GM23338 (cell line): ENCODE results near the gene FAP. TPM values are rescaled to one million over a fixed set of nuclear protein-coding genes. Genes with fewer than 3 reads are reported as not detected.

Experiments
- ATAC-seq: fragments of 200-7000 bp; cut with Tn5 transposase; 3 replicates; pipeline ENCODE4 v1.9.1; 2020
- DNase-seq: peaks from one replicate; pipeline ENCODE4 v3.0.0-alpha.2; 2015; ENCODE audit warnings: low spot score
- H2AFZ ChIP-seq: fragments of 200-600 bp; sonication (generic); 2 replicates; pipeline ENCODE4 v1.8.0; 2016; ENCODE audit warnings: antibody characterized with exemption, mild to moderate bottlenecking, moderate library complexity
- H3F3A ChIP-seq: fragments of 200-600 bp; sonication (generic); replicated peaks from 2 replicates; pipeline ENCODE4 v1.8.0; 2017; ENCODE audit warnings: antibody characterized with exemption, mixed run types, low read depth
- H3K27ac ChIP-seq: fragments of 200-600 bp; sonication (generic); 2 replicates; pipeline ENCODE4 v1.6.1; 2016; ENCODE audit warnings: low read depth
- H3K27me3 ChIP-seq: fragments of 200-600 bp; sonication (generic); 2 replicates; pipeline ENCODE4 v1.8.0; 2016; ENCODE audit warnings: mild to moderate bottlenecking, mixed run types, moderate library complexity; ENCODE audit not compliant: insufficient read depth
- H3K36me3 ChIP-seq: fragments of 200-600 bp; sonication (generic); 2 replicates; pipeline ENCODE4 v1.8.0; 2016; ENCODE audit warnings: mild to moderate bottlenecking; ENCODE audit not compliant: insufficient read depth
- H3K4me1 ChIP-seq: fragments of 200-600 bp; sonication (generic); 2 replicates; pipeline ENCODE4 v1.8.0; 2016; ENCODE audit warnings: mild to moderate bottlenecking, moderate library complexity; ENCODE audit not compliant: insufficient read depth
- H3K4me2 ChIP-seq: fragments of 200-600 bp; sonication (generic); 2 replicates; pipeline ENCODE4 v1.7.1; 2017; ENCODE audit warnings: mixed run types
- H3K4me3 ChIP-seq: fragments of 200-600 bp; sonication (generic); 2 replicates; pipeline ENCODE4 v1.6.1; 2016; ENCODE audit warnings: mixed run types
- H3K79me2 ChIP-seq: fragments of 200-600 bp; sonication (generic); replicated peaks from 2 replicates; pipeline ENCODE4 v1.8.0; 2017; ENCODE audit warnings: mild to moderate bottlenecking; ENCODE audit not compliant: insufficient read depth
- H3K9me2 ChIP-seq: fragments of 200-600 bp; sonication (generic); 2 replicates; pipeline ENCODE4 v1.8.0; 2017; ENCODE audit not compliant: insufficient read depth
- H4K20me1 ChIP-seq: fragments of 200-600 bp; sonication (generic); replicated peaks from 2 replicates; pipeline ENCODE4 v1.8.0; 2017; ENCODE audit warnings: mild to moderate bottlenecking; ENCODE audit not compliant: insufficient read depth
- H3K27ac Mint-ChIP-seq: 2 replicates; pipeline ENCODE4 v1.8.0; 2020; ENCODE audit warnings: inconsistent platforms, mild to moderate bottlenecking, moderate library complexity, mixed read lengths
- H3K27me3 Mint-ChIP-seq: 3 replicates; pipeline ENCODE4 v1.8.0; 2022; ENCODE audit warnings: low read depth, mild to moderate bottlenecking, moderate library complexity, mixed read lengths, inconsistent platforms; ENCODE audit not compliant: insufficient read depth, poor library complexity
- H3K36me3 Mint-ChIP-seq: 3 replicates; pipeline ENCODE4 v1.8.0; 2021; ENCODE audit warnings: low read depth, mild to moderate bottlenecking, inconsistent platforms, moderate library complexity, mixed read lengths
- H3K4me1 Mint-ChIP-seq: 3 replicates; pipeline ENCODE4 v1.8.0; 2020; ENCODE audit warnings: mild to moderate bottlenecking, inconsistent platforms, mixed read lengths
- H3K4me3 Mint-ChIP-seq: 3 replicates; pipeline ENCODE4 v1.8.0; 2021; ENCODE audit warnings: moderate library complexity, mild to moderate bottlenecking, inconsistent platforms, mixed read lengths
- H3K9me3 Mint-ChIP-seq: 3 replicates; pipeline ENCODE4 v1.8.0; 2020; ENCODE audit warnings: moderate library complexity, mild to moderate bottlenecking, inconsistent platforms, mixed read lengths
- CREB1 ChIP-seq: fragments of 250-450 bp; sonication (Bioruptor Pico); IDR thresholded peaks from 2 replicates; pipeline ENCODE4 v1.5.0; 2020; ENCODE audit warnings: low read depth, mild to moderate bottlenecking, moderate library complexity
- EZH2 ChIP-seq: fragments of 200-600 bp; sonication (generic); IDR thresholded peaks from one replicate; pipeline ENCODE4 v1.8.0; 2017; ENCODE audit warnings: antibody characterized with exemption, mild to moderate bottlenecking, low read depth; ENCODE audit not compliant: unreplicated experiment
- EZH2phosphoT487 ChIP-seq: fragments of 200-600 bp; sonication (generic); IDR thresholded peaks from one replicate; pipeline ENCODE4 v1.8.1; 2018; ENCODE audit warnings: antibody characterized with exemption; ENCODE audit not compliant: unreplicated experiment
- NANOG ChIP-seq: IDR thresholded peaks from 2 replicates; pipeline ENCODE4 v1.6.1; 2016; ENCODE audit warnings: antibody characterized with exemption, borderline replicate concordance
- POLR2AphosphoS5 ChIP-seq: IDR thresholded peaks from 2 replicates; pipeline ENCODE4 v1.6.1; 2016; ENCODE audit warnings: antibody characterized with exemption, low read depth
- STAT1 ChIP-seq: IDR thresholded peaks from one replicate; pipeline ENCODE4 v1.6.1; 2016; ENCODE audit warnings: antibody characterized with exemption; ENCODE audit not compliant: unreplicated experiment
- ZNF114 ChIP-seq: fragments of 250-450 bp; sonication (Bioruptor Pico); IDR thresholded peaks from 2 replicates; pipeline ENCODE4 v1.5.0; 2020; ENCODE audit warnings: mild to moderate bottlenecking, moderate library complexity
- ZNF331 ChIP-seq: fragments of 250-450 bp; sonication (Bioruptor Pico); IDR thresholded peaks from 2 replicates; pipeline ENCODE4 v1.5.0; 2020; ENCODE audit warnings: low read depth, mild to moderate bottlenecking, moderate library complexity
- polyA plus RNA-seq: library from polyadenylated mRNA; unstranded; fragments of >200 nt; fragmentation: Nextera tagmentation; extraction: Ambion mirVana; gene quantifications from 2 replicates; pipeline ENCODE4 v1.2.1, GENCODE V29; 2016
- total RNA-seq: library from RNA; depleted of rRNA; stranded (reverse); fragments of >200 nt; shearing (Covaris generic); gene quantifications from 2 replicates; pipeline ENCODE4 v1.2.3, GENCODE V29; 2014
- TF ChIP-seq, protein P1 (sequence below), 2 experiments: fragments of 200-600 bp in 1 of 2; sonication (generic) in 1 of 2; conservative IDR thresholded peaks; 2 replicates each; pipeline versions ENCODE4 v1.5.1 to v1.6.1; 2016 to 2017; ENCODE audit warnings: antibody characterized with exemption in 2 of 2, low read depth in 2 of 2, mild to moderate bottlenecking in 2 of 2, moderate library complexity in 1 of 2
- TF ChIP-seq, protein P2 (sequence below): IDR thresholded peaks from 2 replicates; pipeline ENCODE4 v1.6.1; 2016; ENCODE audit warnings: antibody characterized with exemption
- TF ChIP-seq, protein P3 (sequence below): IDR thresholded peaks from one replicate; pipeline ENCODE4 v1.6.1; 2018; ENCODE audit warnings: antibody characterized with exemption; ENCODE audit not compliant: unreplicated experiment

The FAP gene
- total and polyA plus RNA-seq, 2 experiments from 2014 or later: not detected

DNA sequence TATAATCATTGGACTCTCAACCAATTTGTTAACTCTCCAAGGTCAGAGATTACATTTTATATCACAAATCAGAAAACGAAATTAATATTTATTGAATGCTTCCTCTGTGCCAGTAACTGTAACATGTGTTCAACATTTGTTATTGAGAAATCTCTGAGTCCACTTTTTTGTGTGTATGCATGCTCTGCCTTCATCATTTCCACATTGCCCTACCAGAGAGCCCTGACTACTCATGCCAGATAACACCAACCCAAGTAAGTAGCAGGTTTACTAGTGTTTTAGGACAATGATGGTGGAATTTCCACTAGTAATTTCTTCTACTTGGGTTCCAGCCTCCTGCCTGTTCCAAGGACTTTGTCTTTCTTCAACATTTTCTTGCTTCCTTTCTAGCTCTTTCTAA, 14.2 kb upstream of the FAP start (continued):
- TF ChIP-seq, protein P1, sequence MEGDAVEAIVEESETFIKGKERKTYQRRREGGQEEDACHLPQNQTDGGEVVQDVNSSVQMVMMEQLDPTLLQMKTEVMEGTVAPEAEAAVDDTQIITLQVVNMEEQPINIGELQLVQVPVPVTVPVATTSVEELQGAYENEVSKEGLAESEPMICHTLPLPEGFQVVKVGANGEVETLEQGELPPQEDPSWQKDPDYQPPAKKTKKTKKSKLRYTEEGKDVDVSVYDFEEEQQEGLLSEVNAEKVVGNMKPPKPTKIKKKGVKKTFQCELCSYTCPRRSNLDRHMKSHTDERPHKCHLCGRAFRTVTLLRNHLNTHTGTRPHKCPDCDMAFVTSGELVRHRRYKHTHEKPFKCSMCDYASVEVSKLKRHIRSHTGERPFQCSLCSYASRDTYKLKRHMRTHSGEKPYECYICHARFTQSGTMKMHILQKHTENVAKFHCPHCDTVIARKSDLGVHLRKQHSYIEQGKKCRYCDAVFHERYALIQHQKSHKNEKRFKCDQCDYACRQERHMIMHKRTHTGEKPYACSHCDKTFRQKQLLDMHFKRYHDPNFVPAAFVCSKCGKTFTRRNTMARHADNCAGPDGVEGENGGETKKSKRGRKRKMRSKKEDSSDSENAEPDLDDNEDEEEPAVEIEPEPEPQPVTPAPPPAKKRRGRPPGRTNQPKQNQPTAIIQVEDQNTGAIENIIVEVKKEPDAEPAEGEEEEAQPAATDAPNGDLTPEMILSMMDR (conservative IDR thresholded peaks at IDR 0.05; ENCODE audit: low read depth in 2 of 2): no peak
- TF ChIP-seq EZH2phosphoT487: no peak
- no peak for TF ChIP-seq CREB1 (CRISPR knock-in tag)
- TF ChIP-seq EZH2: no peak
- no peak for TF ChIP-seq POLR2AphosphoS5

DNA sequence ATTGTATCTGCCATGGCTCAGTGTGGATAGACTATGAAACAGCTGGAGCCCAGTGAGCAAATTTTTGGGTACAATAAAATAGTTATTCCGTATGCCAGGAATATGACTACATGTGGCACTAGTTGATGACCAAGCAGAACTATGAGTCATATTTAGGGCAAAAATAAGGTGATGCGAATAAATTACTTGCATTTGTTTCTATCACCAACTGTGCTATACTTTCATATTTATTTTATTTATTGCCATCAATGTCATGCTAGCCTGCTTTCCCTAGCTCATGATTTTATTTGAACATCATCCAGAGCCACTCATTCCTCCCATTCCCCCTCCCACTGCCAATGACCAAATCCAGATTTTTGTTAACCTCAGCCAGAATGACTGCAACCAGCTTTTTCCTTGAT, 13.3 kb upstream of the FAP start:
- Histone ChIP-seq H2AFZ (no peak overlapping the region), H3K79me2 (no peaks in the 10 kb centered on the region), H3K36me3 (no peaks in the 10 kb centered on the region), H3K4me1 (peaks cover 4% of the 10 kb centered on the region; the same call in 1 of the 2 replicates), H3K4me3 (no peak overlapping the region), H3F3A (no peaks in the 10 kb centered on the region), H3K27ac (no peak overlapping the region), H3K4me2 (no peak overlapping the region), H3K27me3 (no peaks in the 10 kb centered on the region), H4K20me1 (no peaks in the 10 kb centered on the region), H3K9me2 (no peaks in the 10 kb centered on the region)
- no peak for DNase-seq
- peaks cover 4% of the 10 kb centered on the region; the same call in 2 of the 3 replicates for H3K4me1 Mint-ChIP-seq
- H3K36me3 Mint-ChIP-seq: no peaks in the 10 kb centered on the region
- no peaks in the 10 kb centered on the region for H3K27me3 Mint-ChIP-seq
- H3K27ac Mint-ChIP-seq: no peak overlapping the region
- H3K4me3 Mint-ChIP-seq: no peak overlapping the region
- ATAC-seq: no peak
- no peaks in the 10 kb centered on the region; the same call in 2 of the 3 replicates for H3K9me3 Mint-ChIP-seq
- TF ChIP-seq, protein P2, sequence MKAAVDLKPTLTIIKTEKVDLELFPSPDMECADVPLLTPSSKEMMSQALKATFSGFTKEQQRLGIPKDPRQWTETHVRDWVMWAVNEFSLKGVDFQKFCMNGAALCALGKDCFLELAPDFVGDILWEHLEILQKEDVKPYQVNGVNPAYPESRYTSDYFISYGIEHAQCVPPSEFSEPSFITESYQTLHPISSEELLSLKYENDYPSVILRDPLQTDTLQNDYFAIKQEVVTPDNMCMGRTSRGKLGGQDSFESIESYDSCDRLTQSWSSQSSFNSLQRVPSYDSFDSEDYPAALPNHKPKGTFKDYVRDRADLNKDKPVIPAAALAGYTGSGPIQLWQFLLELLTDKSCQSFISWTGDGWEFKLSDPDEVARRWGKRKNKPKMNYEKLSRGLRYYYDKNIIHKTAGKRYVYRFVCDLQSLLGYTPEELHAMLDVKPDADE: no peak
- no peak for TF ChIP-seq STAT1
- no peak for TF ChIP-seq CREB1 (CRISPR knock-in tag)
- TF ChIP-seq POLR2AphosphoS5: no peak
- TF ChIP-seq, protein P3, sequence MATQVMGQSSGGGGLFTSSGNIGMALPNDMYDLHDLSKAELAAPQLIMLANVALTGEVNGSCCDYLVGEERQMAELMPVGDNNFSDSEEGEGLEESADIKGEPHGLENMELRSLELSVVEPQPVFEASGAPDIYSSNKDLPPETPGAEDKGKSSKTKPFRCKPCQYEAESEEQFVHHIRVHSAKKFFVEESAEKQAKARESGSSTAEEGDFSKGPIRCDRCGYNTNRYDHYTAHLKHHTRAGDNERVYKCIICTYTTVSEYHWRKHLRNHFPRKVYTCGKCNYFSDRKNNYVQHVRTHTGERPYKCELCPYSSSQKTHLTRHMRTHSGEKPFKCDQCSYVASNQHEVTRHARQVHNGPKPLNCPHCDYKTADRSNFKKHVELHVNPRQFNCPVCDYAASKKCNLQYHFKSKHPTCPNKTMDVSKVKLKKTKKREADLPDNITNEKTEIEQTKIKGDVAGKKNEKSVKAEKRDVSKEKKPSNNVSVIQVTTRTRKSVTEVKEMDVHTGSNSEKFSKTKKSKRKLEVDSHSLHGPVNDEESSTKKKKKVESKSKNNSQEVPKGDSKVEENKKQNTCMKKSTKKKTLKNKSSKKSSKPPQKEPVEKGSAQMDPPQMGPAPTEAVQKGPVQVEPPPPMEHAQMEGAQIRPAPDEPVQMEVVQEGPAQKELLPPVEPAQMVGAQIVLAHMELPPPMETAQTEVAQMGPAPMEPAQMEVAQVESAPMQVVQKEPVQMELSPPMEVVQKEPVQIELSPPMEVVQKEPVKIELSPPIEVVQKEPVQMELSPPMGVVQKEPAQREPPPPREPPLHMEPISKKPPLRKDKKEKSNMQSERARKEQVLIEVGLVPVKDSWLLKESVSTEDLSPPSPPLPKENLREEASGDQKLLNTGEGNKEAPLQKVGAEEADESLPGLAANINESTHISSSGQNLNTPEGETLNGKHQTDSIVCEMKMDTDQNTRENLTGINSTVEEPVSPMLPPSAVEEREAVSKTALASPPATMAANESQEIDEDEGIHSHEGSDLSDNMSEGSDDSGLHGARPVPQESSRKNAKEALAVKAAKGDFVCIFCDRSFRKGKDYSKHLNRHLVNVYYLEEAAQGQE: no peak
- no peak for TF ChIP-seq EZH2
- TF ChIP-seq NANOG: no peak
- TF ChIP-seq, protein P1 (conservative IDR thresholded peaks at IDR 0.05; ENCODE audit: low read depth in 2 of 2): no peak
- no peak for TF ChIP-seq ZNF114 (CRISPR knock-in tag)
- TF ChIP-seq EZH2phosphoT487: no peak
- TF ChIP-seq ZNF331 (CRISPR knock-in tag): no peak
